ENCODE measurements around the gene TMEM178B. TPM values are rescaled to one million over a fixed set of nuclear protein-coding genes. Genes with fewer than 3 reads are reported as not detected.

Gene TMEM178B
- polyA plus RNA-seq, 4 donors = 0.30 to 0.69 TPM; not detected in 2

- no peaks in the 10 kb centered on the region for H3K36me3 ChIP-seq (ENCODE audit: control insufficient read depth in 3 of 3, insufficient read depth in 2 of 3, low read depth in 1 of 3, low read length in 3 of 3)
- peaks cover 0 to 2% (median 0%) of the 10 kb centered on the region in 3 donors for H3K27me3 ChIP-seq (ENCODE audit: control insufficient read depth in 3 of 3, insufficient read depth in 3 of 3, low read length in 3 of 3)
- H3K4me1 ChIP-seq (ENCODE audit: control insufficient read depth in 3 of 3, insufficient read depth in 2 of 3, low read depth in 1 of 3, low read length in 2 of 3) = no peaks in the 10 kb centered on the region
- no peak overlapping the region for H3K27ac ChIP-seq (ENCODE audit: low read depth in 1 of 3, low read length in 2 of 3)
- FAIRE-seq (no peak), DNase-seq (no peak)
- no peaks in the 10 kb centered on the region for H3K9me3 ChIP-seq (ENCODE audit: control insufficient read depth in 2 of 2, insufficient read depth in 1 of 2, low read depth in 1 of 2, low read length in 1 of 2)
- WGBS, 3 donors = 40 to 66% (median 61%) methylated on average over 1 of the region's 1 CpG
- no peak overlapping the region for H3K4me3 ChIP-seq (ENCODE audit: low read depth in 1 of 3, low read length in 3 of 3)
Observed at GRCh38 chr7:141409219-141409618, 335.4 kb downstream of the TMEM178B start.

GRCh38 chr7:141409801-141410329 lies 336.0 kb downstream of the TMEM178B start:
- DNase-seq (no peak), FAIRE-seq (no peak)
- H3K36me3 ChIP-seq (ENCODE audit: control insufficient read depth in 3 of 3, insufficient read depth in 2 of 3, low read depth in 1 of 3, low read length in 3 of 3) = no peaks in the 10 kb centered on the region
- H3K9me3 ChIP-seq (ENCODE audit: control insufficient read depth in 2 of 2, insufficient read depth in 1 of 2, low read depth in 1 of 2, low read length in 1 of 2) = no peaks in the 10 kb centered on the region
- H3K4me3 ChIP-seq (ENCODE audit: low read depth in 1 of 3, low read length in 3 of 3) = no peak overlapping the region
- H3K27me3 ChIP-seq (ENCODE audit: control insufficient read depth in 3 of 3, insufficient read depth in 3 of 3, low read length in 3 of 3) = peaks cover 0 to 2% (median 0%) of the 10 kb centered on the region in 3 donors
- no peaks in the 10 kb centered on the region for H3K4me1 ChIP-seq (ENCODE audit: control insufficient read depth in 3 of 3, insufficient read depth in 2 of 3, low read depth in 1 of 3, low read length in 2 of 3)
- H3K27ac ChIP-seq (ENCODE audit: low read depth in 1 of 3, low read length in 2 of 3) = no peak overlapping the region
- 32 to 46% (median 40%) methylated on average over 10 of the region's 10 CpGs for WGBS, 3 donors

GRCh38 chr7:141410353-141411000 lies 336.6 kb downstream of the TMEM178B start:
- DNase-seq = no peak
- 87 to 92% (median 88%) methylated on average over 7 of the region's 7 CpGs for WGBS, 3 donors
- FAIRE-seq = no peak

DNA sequence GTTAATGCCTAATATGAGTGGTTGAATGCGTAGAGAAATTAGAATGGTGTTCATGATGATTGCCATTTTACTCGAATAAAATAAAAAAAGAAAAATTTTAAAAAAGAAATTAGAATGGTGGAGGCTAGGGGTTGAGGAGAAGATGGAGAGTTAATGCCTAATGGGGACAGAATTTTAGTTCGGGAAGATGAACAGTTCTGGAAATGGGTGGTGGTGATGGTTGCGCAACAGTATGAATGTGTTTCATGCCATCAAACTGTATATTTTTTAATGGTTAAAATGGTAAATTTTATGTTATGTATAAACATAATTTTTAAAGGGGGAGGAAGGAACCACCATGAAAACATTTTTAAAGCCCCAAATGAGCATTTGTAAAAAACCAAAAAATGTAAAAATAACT lies 337.3 kb downstream of the TMEM178B start:
- H3K9me3 ChIP-seq (ENCODE audit: control insufficient read depth in 2 of 2, insufficient read depth in 1 of 2, low read depth in 1 of 2, low read length in 1 of 2) = no peaks in the 10 kb centered on the region
- FAIRE-seq (no peak), DNase-seq (no peak)
- no peaks in the 10 kb centered on the region for H3K4me1 ChIP-seq (ENCODE audit: control insufficient read depth in 3 of 3, insufficient read depth in 2 of 3, low read depth in 1 of 3, low read length in 2 of 3)
- H3K27ac ChIP-seq (ENCODE audit: low read depth in 1 of 3, low read length in 2 of 3) = no peak overlapping the region
- H3K27me3 ChIP-seq (ENCODE audit: control insufficient read depth in 3 of 3, insufficient read depth in 3 of 3, low read length in 3 of 3) = peaks cover 0 to 2% (median 0%) of the 10 kb centered on the region in 3 donors
- H3K36me3 ChIP-seq (ENCODE audit: control insufficient read depth in 3 of 3, insufficient read depth in 2 of 3, low read depth in 1 of 3, low read length in 3 of 3) = no peaks in the 10 kb centered on the region
- no peak overlapping the region for H3K4me3 ChIP-seq (ENCODE audit: low read depth in 1 of 3, low read length in 3 of 3)
- WGBS, 3 donors = 86 to 91% (median 90%) methylated on average over 4 of the region's 4 CpGs

More at GRCh38 chr7:141410353-141411000, 336.6 kb downstream of the TMEM178B start:
- no peaks in the 10 kb centered on the region for H3K4me1 ChIP-seq (ENCODE audit: control insufficient read depth in 3 of 3, insufficient read depth in 2 of 3, low read depth in 1 of 3, low read length in 2 of 3)
- H3K27ac ChIP-seq (ENCODE audit: low read depth in 1 of 3, low read length in 2 of 3) = no peak overlapping the region
- H3K9me3 ChIP-seq (ENCODE audit: control insufficient read depth in 2 of 2, insufficient read depth in 1 of 2, low read depth in 1 of 2, low read length in 1 of 2) = no peaks in the 10 kb centered on the region
- H3K4me3 ChIP-seq (ENCODE audit: low read depth in 1 of 3, low read length in 3 of 3) = no peak overlapping the region
- no peaks in the 10 kb centered on the region for H3K36me3 ChIP-seq (ENCODE audit: control insufficient read depth in 3 of 3, insufficient read depth in 2 of 3, low read depth in 1 of 3, low read length in 3 of 3)
- H3K27me3 ChIP-seq (ENCODE audit: control insufficient read depth in 3 of 3, insufficient read depth in 3 of 3, low read length in 3 of 3) = peaks cover 0 to 2% (median 0%) of the 10 kb centered on the region in 3 donors

- Histone ChIP-seq H3K4me1 (ENCODE audit: control insufficient read depth in 3 of 3, insufficient read depth in 2 of 3, low read depth in 1 of 3, low read length in 2 of 3) (no peaks in the 10 kb centered on the region), H3K4me3 (ENCODE audit: low read depth in 1 of 3, low read length in 3 of 3) (no peak overlapping the region), H3K9me3 (ENCODE audit: control insufficient read depth in 2 of 2, insufficient read depth in 1 of 2, low read depth in 1 of 2, low read length in 1 of 2) (no peaks in the 10 kb centered on the region), H3K27me3 (ENCODE audit: control insufficient read depth in 3 of 3, insufficient read depth in 3 of 3, low read length in 3 of 3) (peaks cover 0 to 2% (median 0%) of the 10 kb centered on the region in 3 donors), H3K27ac (ENCODE audit: low read depth in 1 of 3, low read length in 2 of 3) (no peak overlapping the region), H3K36me3 (ENCODE audit: control insufficient read depth in 3 of 3, insufficient read depth in 2 of 3, low read depth in 1 of 3, low read length in 3 of 3) (no peaks in the 10 kb centered on the region)
- WGBS, 3 donors = 81 to 87% (median 84%) methylated on average over 3 of the region's 3 CpGs
- FAIRE-seq (no peak), DNase-seq (no peak)
Observed at GRCh38 chr7:141415999-141416398, 342.1 kb downstream of the TMEM178B start.

DNA sequence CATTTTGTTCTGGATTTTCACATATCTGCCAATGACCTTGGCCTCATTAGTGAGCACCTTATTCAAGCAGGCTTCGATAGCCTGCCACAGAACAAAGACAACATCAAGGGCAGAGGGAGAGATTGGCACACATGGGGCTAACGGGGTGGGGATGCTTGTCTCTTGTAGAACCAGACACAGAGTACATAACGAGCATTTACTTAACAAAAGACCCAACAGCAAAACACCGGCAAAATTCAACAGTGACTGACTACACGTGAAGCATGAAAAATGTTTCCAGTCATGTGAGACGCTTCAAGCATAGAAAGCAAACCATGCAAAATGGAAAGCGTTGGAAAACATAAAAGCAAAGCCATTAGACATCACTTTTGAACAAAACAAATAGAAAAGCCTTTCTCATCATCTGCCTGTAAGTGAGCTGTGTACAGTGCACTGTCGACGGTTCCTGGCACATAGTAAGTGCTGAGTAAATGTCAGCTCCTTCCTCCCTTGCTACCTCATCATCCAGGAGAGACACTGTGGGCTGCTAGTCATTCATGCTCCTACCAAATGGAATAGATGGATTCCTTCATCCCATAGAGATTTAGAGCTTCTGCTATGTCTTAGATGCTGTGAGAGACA lies 342.9 kb downstream of the TMEM178B start:
- no peaks in the 10 kb centered on the region for H3K4me1 ChIP-seq (ENCODE audit: control insufficient read depth in 3 of 3, insufficient read depth in 2 of 3, low read depth in 1 of 3, low read length in 2 of 3)
- DNase-seq (no peak), FAIRE-seq (no peak)
- peaks cover 0 to 2% (median 0%) of the 10 kb centered on the region in 3 donors for H3K27me3 ChIP-seq (ENCODE audit: control insufficient read depth in 3 of 3, insufficient read depth in 3 of 3, low read length in 3 of 3)
- no peak overlapping the region for H3K27ac ChIP-seq (ENCODE audit: low read depth in 1 of 3, low read length in 2 of 3)
- H3K4me3 ChIP-seq (ENCODE audit: low read depth in 1 of 3, low read length in 3 of 3) = no peak overlapping the region
- WGBS, 3 donors = 76 to 78% (median 78%) methylated on average over 9 of the region's 9 CpGs
- no peaks in the 10 kb centered on the region for H3K9me3 ChIP-seq (ENCODE audit: control insufficient read depth in 2 of 2, insufficient read depth in 1 of 2, low read depth in 1 of 2, low read length in 1 of 2)
- H3K36me3 ChIP-seq (ENCODE audit: control insufficient read depth in 3 of 3, insufficient read depth in 2 of 3, low read depth in 1 of 3, low read length in 3 of 3) = no peaks in the 10 kb centered on the region

GRCh38 chr7:141417506-141417905 lies 343.6 kb downstream of the TMEM178B start:
- FAIRE-seq (no peak), DNase-seq (no peak)
- Histone ChIP-seq H3K9me3 (ENCODE audit: control insufficient read depth in 2 of 2, insufficient read depth in 1 of 2, low read depth in 1 of 2, low read length in 1 of 2) (no peaks in the 10 kb centered on the region), H3K4me3 (ENCODE audit: low read depth in 1 of 3, low read length in 3 of 3) (no peak overlapping the region), H3K36me3 (ENCODE audit: control insufficient read depth in 3 of 3, insufficient read depth in 2 of 3, low read depth in 1 of 3, low read length in 3 of 3) (no peaks in the 10 kb centered on the region), H3K27ac (ENCODE audit: low read depth in 1 of 3, low read length in 2 of 3) (no peak overlapping the region), H3K27me3 (ENCODE audit: control insufficient read depth in 3 of 3, insufficient read depth in 3 of 3, low read length in 3 of 3) (peaks cover 0 to 2% (median 2%) of the 10 kb centered on the region in 3 donors), H3K4me1 (ENCODE audit: control insufficient read depth in 3 of 3, insufficient read depth in 2 of 3, low read depth in 1 of 3, low read length in 2 of 3) (no peaks in the 10 kb centered on the region)
- 84 to 90% (median 86%) methylated on average over 4 of the region's 4 CpGs for WGBS, 3 donors

DNA sequence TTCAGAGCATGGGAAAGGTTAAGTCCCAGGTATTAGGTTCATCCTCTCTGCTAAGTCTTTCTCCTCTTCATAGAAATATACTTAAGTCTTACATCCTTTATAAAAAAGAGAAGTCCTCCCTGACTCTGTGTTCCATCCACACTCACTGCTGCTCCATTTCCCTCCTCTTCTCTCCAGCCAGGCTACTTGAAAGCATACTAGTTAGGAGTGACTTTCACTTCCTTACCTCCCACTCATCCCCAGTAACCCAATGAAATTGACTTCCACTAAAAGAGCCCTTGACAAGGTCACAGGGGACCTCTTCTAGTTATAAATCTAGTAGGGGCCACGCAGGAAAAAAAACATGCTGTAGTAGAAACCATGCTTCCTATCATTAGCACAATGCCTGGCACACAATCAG lies 344.2 kb downstream of the TMEM178B start:
- H3K4me1 ChIP-seq (ENCODE audit: control insufficient read depth in 3 of 3, insufficient read depth in 2 of 3, low read depth in 1 of 3, low read length in 2 of 3) = no peaks in the 10 kb centered on the region
- peaks cover 0 to 4% (median 0%) of the 10 kb centered on the region in 3 donors for H3K27me3 ChIP-seq (ENCODE audit: control insufficient read depth in 3 of 3, insufficient read depth in 3 of 3, low read length in 3 of 3)
- H3K9me3 ChIP-seq (ENCODE audit: control insufficient read depth in 2 of 2, insufficient read depth in 1 of 2, low read depth in 1 of 2, low read length in 1 of 2) = no peaks in the 10 kb centered on the region
- H3K36me3 ChIP-seq (ENCODE audit: control insufficient read depth in 3 of 3, insufficient read depth in 2 of 3, low read depth in 1 of 3, low read length in 3 of 3) = no peaks in the 10 kb centered on the region
- no peak overlapping the region for H3K27ac ChIP-seq (ENCODE audit: low read depth in 1 of 3, low read length in 2 of 3)
- H3K4me3 ChIP-seq (ENCODE audit: low read depth in 1 of 3, low read length in 3 of 3) = no peak overlapping the region
- WGBS, 3 donors = 61 to 83% (median 75%) methylated on average over 1 of the region's 1 CpG
- no peak for DNase-seq
- no peak for FAIRE-seq
